Peyer's patch (tissue), 4 donors: Measurements from ENCODE around the gene ZNF217. TPM values are rescaled to one million over a fixed set of nuclear protein-coding genes. Genes with fewer than 3 reads are reported as not detected.
"Not testable (repeated sequence)": the region's sequence is repeated elsewhere in the genome, so short reads cannot be mapped to it uniquely, and the experiment has no call there.

Experiments used
- DNase-seq, 3 donors: peaks; one replicate each; pipeline ENCODE4 v3.0.0-alpha.2; 2017 to 2019
- H3K27ac ChIP-seq, 4 donors: fragments of 200-600 bp; sonication (generic); one replicate each; pipeline ENCODE4 v1.5.1; 2016 to 2019
- H3K27me3 ChIP-seq, 2 donors: fragments of 200-600 bp; sonication (generic); one replicate each; pipeline ENCODE4 v1.5.1; 2019
- H3K36me3 ChIP-seq, 3 donors: fragments of 200-600 bp; sonication (generic); one replicate each; pipeline ENCODE4 v1.5.1; 2016 to 2019
- H3K4me1 ChIP-seq, 4 donors: fragments of 200-600 bp; sonication (generic); one replicate each; pipeline ENCODE4 v1.5.1; 2016 to 2019
- H3K4me3 ChIP-seq, 4 donors: fragments of 200-600 bp; sonication (generic); 1 replicate in 3 of 4; 2 replicates in 1 of 4; pipeline ENCODE4 v1.5.1; 2016 to 2019; ENCODE audit warnings: mild to moderate bottlenecking in 1 of 4
- H3K9me3 ChIP-seq, 4 donors: fragments of 200-600 bp; sonication (generic); one replicate each; pipeline ENCODE4 v1.5.1; 2016 to 2019; ENCODE audit warnings: mild to moderate bottlenecking in 1 of 4
- POLR2A ChIP-seq, 2 donors: fragments of 450-650 bp; IDR thresholded peaks; one replicate each; pipeline ENCODE4 v1.5.1; 2017; ENCODE audit warnings: antibody characterized with exemption in 2 of 2, mild to moderate bottlenecking in 2 of 2, moderate library complexity in 2 of 2
- total RNA-seq, 4 donors: library from RNA; depleted of rRNA; stranded (reverse); fragments of >200 nt; gene quantifications; one replicate each; pipeline ENCODE4 v1.1.0, GENCODE V29; 2016
- TF ChIP-seq, protein P1 (sequence below), 6 experiments: fragments of 450-650 bp in 4 of 6; fragments of 200-600 bp in 2 of 6; sonication (generic) in 1 of 6; IDR thresholded peaks; one replicate each; pipeline ENCODE4 v1.5.1; 2017 to 2019; ENCODE audit warnings: antibody characterized with exemption in 6 of 6, mild to moderate bottlenecking in 3 of 6, moderate library complexity in 1 of 6

Gene ZNF217
- total RNA-seq, 4 donors from 2014 or later, result 23.3 to 59.4 (median 43.4) TPM

GRCh38 chr20:53597521-53598120 is 4.0 kb upstream of the ZNF217 start:
- TF ChIP-seq, protein P1, sequence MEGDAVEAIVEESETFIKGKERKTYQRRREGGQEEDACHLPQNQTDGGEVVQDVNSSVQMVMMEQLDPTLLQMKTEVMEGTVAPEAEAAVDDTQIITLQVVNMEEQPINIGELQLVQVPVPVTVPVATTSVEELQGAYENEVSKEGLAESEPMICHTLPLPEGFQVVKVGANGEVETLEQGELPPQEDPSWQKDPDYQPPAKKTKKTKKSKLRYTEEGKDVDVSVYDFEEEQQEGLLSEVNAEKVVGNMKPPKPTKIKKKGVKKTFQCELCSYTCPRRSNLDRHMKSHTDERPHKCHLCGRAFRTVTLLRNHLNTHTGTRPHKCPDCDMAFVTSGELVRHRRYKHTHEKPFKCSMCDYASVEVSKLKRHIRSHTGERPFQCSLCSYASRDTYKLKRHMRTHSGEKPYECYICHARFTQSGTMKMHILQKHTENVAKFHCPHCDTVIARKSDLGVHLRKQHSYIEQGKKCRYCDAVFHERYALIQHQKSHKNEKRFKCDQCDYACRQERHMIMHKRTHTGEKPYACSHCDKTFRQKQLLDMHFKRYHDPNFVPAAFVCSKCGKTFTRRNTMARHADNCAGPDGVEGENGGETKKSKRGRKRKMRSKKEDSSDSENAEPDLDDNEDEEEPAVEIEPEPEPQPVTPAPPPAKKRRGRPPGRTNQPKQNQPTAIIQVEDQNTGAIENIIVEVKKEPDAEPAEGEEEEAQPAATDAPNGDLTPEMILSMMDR (IDR thresholded peaks at IDR 0.05), result no peak
- TF ChIP-seq POLR2A (IDR thresholded peaks at IDR 0.05), result peak; percentile 39 to 67
- peak in 1 of 3 donors; percentile 22 for DNase-seq
- H3K36me3 ChIP-seq, result no peaks in the 10 kb centered on the region
- peaks cover 0 to 10% (median 0%) of the 10 kb centered on the region in 4 donors for H3K4me1 ChIP-seq
- no peaks in the 10 kb centered on the region for H3K27me3 ChIP-seq
- H3K27ac ChIP-seq, result peak overlapping the region in 3 of 4 donors; percentile 27 to 100 (median 96)
- H3K9me3 ChIP-seq, result no peaks in the 10 kb centered on the region
- peak overlapping the region in 2 of 4 donors; percentile 78 to 86 for H3K4me3 ChIP-seq

DNA sequence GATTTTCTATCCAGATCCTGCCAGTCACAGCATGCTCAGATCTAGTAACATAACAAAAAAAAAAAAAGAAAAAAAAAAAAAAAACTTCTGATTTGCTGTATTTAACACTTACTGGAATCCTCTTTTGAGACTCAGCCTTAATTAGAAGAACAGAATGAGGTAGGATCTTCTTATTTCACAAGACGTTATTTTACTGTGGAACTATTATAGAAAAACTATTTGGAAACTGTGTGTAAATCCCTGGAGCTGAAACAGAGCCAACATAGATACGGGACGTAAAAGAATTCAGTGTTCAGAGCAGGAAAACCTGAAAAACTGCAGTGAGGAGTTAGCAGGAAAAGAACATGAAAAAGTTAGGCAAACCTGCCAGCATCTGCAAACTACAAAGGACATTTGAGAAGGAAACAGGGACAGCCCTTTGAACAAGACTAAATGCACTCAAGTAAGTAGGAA is 3.4 kb upstream of the ZNF217 start:
- Histone ChIP-seq H3K9me3 (no peaks in the 10 kb centered on the region), H3K36me3 (no peaks in the 10 kb centered on the region), H3K4me3 (peak overlapping the region in 2 of 4 donors; percentile 78 to 86), H3K27me3 (no peaks in the 10 kb centered on the region), H3K27ac (peak overlapping the region; percentile 27 to 100 (median 88)), H3K4me1 (peaks cover 0 to 10% (median 0%) of the 10 kb centered on the region in 4 donors)
- TF ChIP-seq, protein P1 (IDR thresholded peaks at IDR 0.05), result no peak
- no peak for TF ChIP-seq POLR2A (IDR thresholded peaks at IDR 0.05)
- no peak for DNase-seq

DNA sequence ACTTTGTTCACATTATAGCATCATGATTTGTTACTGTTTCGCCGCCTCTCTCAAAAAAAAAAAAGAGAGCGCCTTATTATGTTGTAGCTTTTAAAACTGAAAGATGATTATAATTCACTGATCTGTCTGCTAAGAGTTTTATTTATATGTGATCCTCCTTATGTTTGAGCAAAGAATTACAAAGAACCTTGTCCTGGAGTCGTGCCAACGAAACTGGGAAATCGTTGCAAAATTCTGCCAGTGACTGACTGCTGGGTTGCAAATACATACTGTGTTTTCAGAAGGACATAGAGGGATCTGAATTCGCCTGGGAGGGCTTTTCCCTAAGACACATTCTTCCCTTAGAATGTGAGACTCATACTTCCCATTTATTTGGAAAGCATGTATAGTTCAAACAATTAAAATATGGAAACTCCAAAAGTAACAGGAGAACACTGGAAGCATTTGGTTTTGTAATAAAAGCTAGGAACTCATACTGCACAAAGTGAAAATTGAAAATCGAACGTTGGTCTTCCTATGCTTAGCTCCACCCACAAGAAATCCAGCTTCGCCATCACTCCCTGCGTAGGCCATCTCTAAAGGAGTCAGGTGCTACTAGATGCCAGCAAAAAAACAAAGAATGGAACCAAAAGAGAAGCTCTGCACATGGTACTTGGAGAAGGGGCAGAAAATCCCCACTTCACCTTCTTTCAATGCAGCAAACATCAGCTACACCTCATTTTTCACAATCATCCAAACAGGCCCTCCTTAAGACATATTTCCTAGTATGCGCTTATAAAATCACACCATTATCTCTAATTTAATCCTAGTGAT is 2.8 kb upstream of the ZNF217 start:
- H3K4me1 ChIP-seq, H3K36me3 ChIP-seq, H3K9me3 ChIP-seq, H3K27me3 ChIP-seq: not testable (repeated sequence)
- Histone ChIP-seq H3K4me3 (peak overlapping the region in 2 of 4 donors; percentile 78 to 86), H3K27ac (peak overlapping the region; percentile 55 to 100 (median 88))
- DNase-seq, result peak; percentile 13 to 66 (median 32)

GRCh38 chr20:53595742-53596141 is 2.1 kb upstream of the ZNF217 start:
- Histone ChIP-seq H3K4me1 (peaks cover 0 to 10% (median 0%) of the 10 kb centered on the region in 4 donors), H3K27ac (peak overlapping the region; percentile 80 to 100 (median 98)), H3K4me3 (peak overlapping the region in 2 of 4 donors; percentile 78 to 86)
- H3K9me3 ChIP-seq, H3K36me3 ChIP-seq, DNase-seq, H3K27me3 ChIP-seq: not testable (repeated sequence)

GRCh38 chr20:53595018-53595378 is 1.4 kb upstream of the ZNF217 start:
- TF ChIP-seq POLR2A (IDR thresholded peaks at IDR 0.05), result no peak
- TF ChIP-seq, protein P1 (IDR thresholded peaks at IDR 0.05), result no peak
- peak overlapping the region; percentile 78 to 96 (median 84) for H3K4me3 ChIP-seq
- H3K36me3 ChIP-seq, result no peaks in the 10 kb centered on the region
- H3K4me1 ChIP-seq, result peaks cover 0 to 13% (median under 1%) of the 10 kb centered on the region in 4 donors
- H3K27ac ChIP-seq, result peak overlapping the region; percentile 80 to 100 (median 98)
- DNase-seq, result no peak
- H3K27me3 ChIP-seq, result no peaks in the 10 kb centered on the region
- H3K9me3 ChIP-seq, result no peaks in the 10 kb centered on the region

DNA sequence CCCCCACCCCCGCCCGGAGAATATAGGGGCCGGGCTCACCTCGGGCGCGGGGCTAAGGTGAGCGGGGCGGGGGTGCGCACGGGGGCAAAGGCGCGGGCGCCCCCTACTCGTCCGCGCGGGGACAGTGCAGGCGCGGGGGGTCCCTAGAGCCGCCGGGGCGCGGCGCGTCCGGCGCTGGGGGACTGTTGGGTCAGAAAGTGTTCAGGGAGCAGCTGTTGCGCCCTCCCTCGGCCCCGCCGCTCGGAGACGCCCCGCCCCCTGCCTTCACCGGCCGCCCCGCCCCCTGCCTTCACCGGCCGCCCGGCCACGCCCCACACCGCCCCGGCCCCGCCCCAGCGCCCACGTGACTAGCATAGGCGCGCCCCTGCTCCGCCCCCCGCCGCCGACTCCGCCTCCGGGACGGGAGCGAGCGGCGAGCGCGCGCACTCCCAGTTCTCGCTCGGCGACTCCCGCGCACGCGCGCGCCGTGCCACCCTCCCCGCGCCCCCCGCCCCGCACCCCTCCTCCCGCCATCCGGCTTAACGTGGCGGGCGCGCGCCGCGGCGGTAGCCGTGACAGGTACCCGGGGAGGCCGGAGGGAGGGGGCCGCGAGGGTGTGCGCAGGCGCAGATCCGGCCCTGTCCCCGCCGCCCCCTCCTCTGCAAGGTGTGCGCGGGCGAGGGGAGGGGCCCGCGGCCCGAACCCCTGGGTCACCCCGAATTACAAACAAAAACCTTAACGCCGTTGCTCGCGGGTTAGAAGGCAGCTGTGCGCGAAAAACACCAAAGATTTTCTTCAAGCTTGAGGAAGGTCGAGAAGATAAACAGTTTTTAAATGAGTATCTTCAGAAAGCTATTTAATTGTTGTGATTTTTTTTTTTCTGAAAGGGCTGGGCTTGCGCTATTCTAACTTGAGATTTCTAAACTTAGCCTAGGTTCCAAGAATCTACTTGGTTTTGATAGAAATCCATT is 704 bp upstream of the ZNF217 start:
- peak; percentile 99 for DNase-seq
- no peaks in the 10 kb centered on the region for H3K27me3 ChIP-seq
- TF ChIP-seq, protein P1 (IDR thresholded peaks at IDR 0.05), result peak; percentile 10 to 45 (median 19)
- peak; percentile 57 to 83 for TF ChIP-seq POLR2A (IDR thresholded peaks at IDR 0.05)
- peak overlapping the region; percentile 78 to 96 (median 84) for H3K4me3 ChIP-seq
- peaks cover 0 to 19% (median 2%) of the 10 kb centered on the region in 4 donors for H3K4me1 ChIP-seq
- peak overlapping the region; percentile 96 to 100 (median 98) for H3K27ac ChIP-seq
- no peaks in the 10 kb centered on the region for H3K9me3 ChIP-seq
- no peaks in the 10 kb centered on the region for H3K36me3 ChIP-seq
